Gastrocnemius medialis (tissue), 4 donors: ENCODE results near the gene KIF4B. TPM values are rescaled to one million over a fixed set of nuclear protein-coding genes. Genes with fewer than 3 reads are reported as not detected.

ENCODE experiments used
- ATAC-seq, 2 donors: fragments of 150-250 bp; one replicate each; pipeline ENCODE4 v1.9.1; 2016
- DNase-seq, 2 donors: peaks; one replicate each; pipeline ENCODE4 v3.0.0-alpha.2; 2019
- H3K27ac ChIP-seq, 4 donors: fragments of 200-600 bp; sonication (generic); 1 replicate in 1 of 4; 2 replicates in 3 of 4; pipeline ENCODE4 v1.5.1; 2016 to 2018; ENCODE audit warnings: mild to moderate bottlenecking in 2 of 4, moderate library complexity in 1 of 4
- H3K27me3 ChIP-seq, 3 donors: fragments of 200-600 bp; sonication (generic) in 2 of 3; 1 replicate in 1 of 3; 2 replicates in 2 of 3; pipeline versions ENCODE4 v1.5.1 to v1.6.0; 2016 to 2019; ENCODE audit warnings: mild to moderate bottlenecking in 1 of 3, moderate library complexity in 1 of 3
- H3K36me3 ChIP-seq, 2 donors: fragments of 200-600 bp; sonication (generic) in 1 of 2; one replicate each; pipeline ENCODE4 v1.5.1; 2017 to 2018
- H3K4me1 ChIP-seq, 2 donors: fragments of 200-600 bp; sonication (generic) in 1 of 2; one replicate each; pipeline ENCODE4 v1.5.1; 2016 to 2017; ENCODE audit warnings: mild to moderate bottlenecking in 2 of 2
- H3K4me3 ChIP-seq, 4 donors: fragments of 200-600 bp; sonication (generic) in 3 of 4; 1 replicate in 1 of 4; 2 replicates in 3 of 4; pipeline ENCODE4 v1.5.1; 2016 to 2019; ENCODE audit warnings: mild to moderate bottlenecking in 2 of 4
- H3K9me3 ChIP-seq, 3 donors: fragments of 200-600 bp; sonication (generic) in 2 of 3; 1 replicate in 1 of 3; 2 replicates in 2 of 3; pipeline ENCODE4 v1.5.1; 2016 to 2019
- POLR2A ChIP-seq, 2 donors: fragments of 450-650 bp; IDR thresholded peaks; one replicate each; pipeline ENCODE4 v1.6.1; 2017; ENCODE audit warnings: antibody characterized with exemption in 2 of 2, mild to moderate bottlenecking in 2 of 2, moderate library complexity in 2 of 2
- in situ Hi-C, 4 donors: fragments of 200-750 bp; cut with MboI; loops; one replicate each; pipeline versions ENCODE4 v1.15.0 to v1.8.0; 2017; ENCODE audit warnings: low sequenced_read_pairs in 4 of 4
- intact Hi-C: fragments of 100-400 bp; cut with DNase I; formaldehyde crosslinking; loops from one replicate; pipeline ENCODE4 v1.15.1; 2023; ENCODE audit warnings: low total_unique reads
- total RNA-seq, 4 donors: library from RNA; depleted of rRNA; stranded (reverse); fragments of >200 nt; gene quantifications; one replicate each; pipeline versions ENCODE4 v1.1.0 to v1.2.3, GENCODE V29; 2016
- TF ChIP-seq, protein P1 (sequence below), 5 experiments: fragments of 450-650 bp in 3 of 5; fragments of 200-600 bp in 2 of 5; sonication (generic) in 2 of 5; IDR thresholded peaks in 4 of 5; conservative IDR thresholded peaks in 1 of 5; 1 replicate in 4 of 5; 2 replicates in 1 of 5; pipeline ENCODE4 v1.5.1; 2016 to 2019; ENCODE audit warnings: antibody characterized with exemption in 5 of 5, mild to moderate bottlenecking in 3 of 5, moderate library complexity in 3 of 5

The KIF4B gene
- total RNA-seq, 4 donors from 2014 or later = 0.10 to 0.16 TPM; not detected in 2

DNA sequence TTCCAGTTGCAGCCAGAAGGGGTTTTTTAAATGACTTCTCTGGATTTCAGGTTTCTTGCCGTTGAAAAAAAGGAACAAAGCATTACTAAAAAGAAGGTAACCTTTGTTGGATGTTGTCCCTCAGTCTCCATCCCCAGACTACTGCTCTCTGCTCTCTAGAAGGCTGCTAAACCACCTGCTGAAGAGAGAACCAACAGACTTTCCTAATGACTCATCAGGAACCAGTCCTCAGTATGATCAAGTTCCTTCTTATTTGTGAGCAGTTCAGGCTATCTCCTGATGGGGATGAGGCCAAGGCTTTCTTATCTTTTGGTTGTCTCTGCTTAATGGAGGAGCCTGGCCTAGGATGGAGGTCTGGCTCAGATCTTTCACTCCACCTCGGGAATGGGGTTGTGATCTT, 4.1 kb downstream of the KIF4B start:
- intact Hi-C loops = no loop called here
- DNase-seq (no peak), ATAC-seq (no peak)

DNA sequence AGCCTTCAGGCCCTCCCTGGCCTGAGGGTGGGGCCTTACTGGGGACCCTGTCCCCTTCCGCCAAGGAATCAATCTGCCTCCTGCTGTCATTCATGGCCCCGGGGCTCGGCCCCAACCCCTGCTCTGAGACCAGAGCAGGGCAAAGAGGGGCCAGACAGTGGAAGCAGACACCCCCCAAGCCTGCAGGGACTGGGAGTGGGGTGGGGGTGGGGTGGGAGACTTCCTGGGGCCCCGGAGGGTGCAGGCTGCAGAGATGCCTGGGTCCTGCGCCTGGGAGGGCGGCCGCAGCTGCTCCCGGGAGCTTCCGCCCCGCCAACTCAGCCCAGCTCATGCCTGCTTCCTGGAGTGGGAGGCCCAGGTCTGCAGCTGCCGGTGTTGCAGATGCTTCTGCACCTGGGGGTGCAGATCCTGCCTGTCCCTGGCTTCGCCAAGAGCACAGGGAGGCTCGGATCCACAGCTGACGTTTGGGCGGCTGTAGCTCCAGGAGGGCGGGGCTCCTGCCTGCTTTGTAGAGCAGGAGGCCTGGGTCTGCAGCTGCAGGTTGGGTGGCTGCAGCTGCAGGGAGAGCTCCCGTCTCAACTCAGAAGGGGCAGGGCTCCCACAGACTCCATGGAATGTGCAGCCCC, 6.2 kb downstream of the KIF4B start:
- Histone ChIP-seq H3K4me3 (no peak overlapping the region), H3K27me3 (no peaks in the 10 kb centered on the region), H3K9me3 (no peaks in the 10 kb centered on the region), H3K36me3 (no peaks in the 10 kb centered on the region), H3K27ac (no peak overlapping the region), H3K4me1 (no peaks in the 10 kb centered on the region)
- intact Hi-C loops = no loop called here
- DNase-seq = no peak
- no peak for ATAC-seq
- no peak for TF ChIP-seq POLR2A (IDR thresholded peaks at IDR 0.05)
- TF ChIP-seq, protein P1, sequence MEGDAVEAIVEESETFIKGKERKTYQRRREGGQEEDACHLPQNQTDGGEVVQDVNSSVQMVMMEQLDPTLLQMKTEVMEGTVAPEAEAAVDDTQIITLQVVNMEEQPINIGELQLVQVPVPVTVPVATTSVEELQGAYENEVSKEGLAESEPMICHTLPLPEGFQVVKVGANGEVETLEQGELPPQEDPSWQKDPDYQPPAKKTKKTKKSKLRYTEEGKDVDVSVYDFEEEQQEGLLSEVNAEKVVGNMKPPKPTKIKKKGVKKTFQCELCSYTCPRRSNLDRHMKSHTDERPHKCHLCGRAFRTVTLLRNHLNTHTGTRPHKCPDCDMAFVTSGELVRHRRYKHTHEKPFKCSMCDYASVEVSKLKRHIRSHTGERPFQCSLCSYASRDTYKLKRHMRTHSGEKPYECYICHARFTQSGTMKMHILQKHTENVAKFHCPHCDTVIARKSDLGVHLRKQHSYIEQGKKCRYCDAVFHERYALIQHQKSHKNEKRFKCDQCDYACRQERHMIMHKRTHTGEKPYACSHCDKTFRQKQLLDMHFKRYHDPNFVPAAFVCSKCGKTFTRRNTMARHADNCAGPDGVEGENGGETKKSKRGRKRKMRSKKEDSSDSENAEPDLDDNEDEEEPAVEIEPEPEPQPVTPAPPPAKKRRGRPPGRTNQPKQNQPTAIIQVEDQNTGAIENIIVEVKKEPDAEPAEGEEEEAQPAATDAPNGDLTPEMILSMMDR (IDR thresholded peaks at IDR 0.05 in 4 of 5, conservative IDR thresholded peaks at IDR 0.05 in 1 of 5) = no peak
- in situ Hi-C loops = no loop called here

More for the DNA sequence above, 4.1 kb downstream of the KIF4B start:
- Histone ChIP-seq H3K9me3 (no peaks in the 10 kb centered on the region), H3K4me1 (no peaks in the 10 kb centered on the region), H3K27ac (no peak overlapping the region), H3K27me3 (no peaks in the 10 kb centered on the region), H3K4me3 (no peak overlapping the region), H3K36me3 (no peaks in the 10 kb centered on the region)
- TF ChIP-seq, protein P1 (IDR thresholded peaks at IDR 0.05 in 4 of 5, conservative IDR thresholded peaks at IDR 0.05 in 1 of 5) = no peak
- TF ChIP-seq POLR2A (IDR thresholded peaks at IDR 0.05) = no peak
- in situ Hi-C loops = no loop called here

DNA sequence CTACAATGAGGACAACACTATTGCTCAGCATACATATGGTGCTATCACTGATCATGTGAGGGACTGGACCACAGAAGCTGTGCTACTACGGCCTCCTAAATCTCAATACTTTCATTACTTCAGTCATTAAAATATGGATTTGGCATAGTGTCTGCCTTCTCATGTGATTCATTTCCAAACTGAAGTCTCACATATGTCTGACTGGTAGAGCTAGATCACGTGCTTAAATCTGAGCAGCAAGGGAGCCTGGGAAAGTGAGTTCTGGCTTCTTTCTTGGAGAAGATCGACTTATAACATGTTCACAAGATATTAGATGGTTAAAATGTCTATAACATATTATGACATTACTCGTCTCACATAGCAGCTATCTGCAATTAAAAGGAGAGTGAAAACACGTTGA, 8.3 kb downstream of the KIF4B start:
- intact Hi-C loops (no loop called here), in situ Hi-C loops (no loop called here)
- Histone ChIP-seq H3K4me3 (no peak overlapping the region), H3K36me3 (no peaks in the 10 kb centered on the region), H3K27ac (no peak overlapping the region), H3K27me3 (no peaks in the 10 kb centered on the region), H3K9me3 (no peaks in the 10 kb centered on the region), H3K4me1 (no peaks in the 10 kb centered on the region)
- DNase-seq = no peak
- ATAC-seq = no peak
- no peak for TF ChIP-seq POLR2A (IDR thresholded peaks at IDR 0.05)
- TF ChIP-seq, protein P1 (IDR thresholded peaks at IDR 0.05 in 4 of 5, conservative IDR thresholded peaks at IDR 0.05 in 1 of 5) = no peak

DNA sequence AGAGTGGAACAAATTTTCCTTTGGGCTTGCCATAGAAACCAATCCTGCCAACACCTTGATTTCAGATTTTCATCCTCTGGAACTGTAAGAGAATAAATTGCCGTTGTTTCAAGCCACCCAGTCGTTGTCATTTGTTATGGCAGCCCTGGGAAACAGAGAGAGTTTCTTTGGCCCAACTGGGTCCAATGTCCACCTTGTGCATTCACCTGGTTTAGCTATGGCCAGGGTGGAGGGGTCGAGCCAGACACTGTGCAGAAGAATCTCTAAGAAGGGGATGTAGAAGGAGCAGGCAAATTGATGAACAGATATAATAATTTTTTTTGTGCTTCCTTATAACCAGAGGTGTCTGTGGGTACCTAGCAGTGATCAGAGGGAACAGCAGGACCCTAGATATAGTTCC, 9.8 kb downstream of the KIF4B start:
- no peak for TF ChIP-seq POLR2A (IDR thresholded peaks at IDR 0.05)
- TF ChIP-seq, protein P1 (IDR thresholded peaks at IDR 0.05 in 4 of 5, conservative IDR thresholded peaks at IDR 0.05 in 1 of 5) = no peak
- in situ Hi-C loops (no loop called here), intact Hi-C loops (no loop called here)
- DNase-seq (no peak), ATAC-seq (no peak)
- Histone ChIP-seq H3K9me3 (no peaks in the 10 kb centered on the region), H3K4me3 (no peak overlapping the region), H3K27me3 (no peaks in the 10 kb centered on the region), H3K4me1 (no peaks in the 10 kb centered on the region), H3K36me3 (no peaks in the 10 kb centered on the region), H3K27ac (no peak overlapping the region)

DNA sequence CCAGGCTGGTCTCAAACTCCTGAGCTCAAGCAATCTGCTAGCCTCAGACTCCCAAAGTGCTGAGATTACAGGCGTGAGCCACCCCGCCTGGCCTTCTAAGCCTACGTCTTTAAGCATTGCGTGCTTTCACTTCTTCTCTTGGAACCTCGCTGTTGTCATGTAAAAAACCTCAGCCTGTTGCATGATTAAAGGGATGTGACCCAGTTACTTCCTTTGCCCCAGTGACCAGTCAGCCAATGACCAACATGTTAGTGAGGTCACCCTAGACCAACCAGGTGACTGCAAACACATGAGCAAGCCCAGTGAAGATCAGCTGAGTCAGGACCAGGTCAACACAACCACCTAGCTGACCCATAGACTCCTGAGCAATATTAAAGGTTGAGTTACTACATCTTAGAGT, 10.5 kb downstream of the KIF4B start:
- in situ Hi-C loops (no loop called here), intact Hi-C loops (no loop called here)
- Histone ChIP-seq H3K27me3 (no peaks in the 10 kb centered on the region), H3K36me3 (no peaks in the 10 kb centered on the region), H3K9me3 (no peaks in the 10 kb centered on the region), H3K4me1 (no peaks in the 10 kb centered on the region), H3K27ac (no peak overlapping the region), H3K4me3 (no peak overlapping the region)
- TF ChIP-seq, protein P1 (IDR thresholded peaks at IDR 0.05 in 4 of 5, conservative IDR thresholded peaks at IDR 0.05 in 1 of 5) = no peak
- no peak for TF ChIP-seq POLR2A (IDR thresholded peaks at IDR 0.05)
- ATAC-seq (no peak), DNase-seq (no peak)
